ENCODE measurements around the gene ZNF653.

ZNF653 gene

GRCh38 chr19:11505504-11506100 is at the start of gene ZNF653:
Gene ZNF653 (minus strand): TSS chr19:11505839. CDS start chr19:11505786, 53 bp downstream.
- DNase-seq (ENCODE audit: low spot score), result peak; percentile 94

DNA sequence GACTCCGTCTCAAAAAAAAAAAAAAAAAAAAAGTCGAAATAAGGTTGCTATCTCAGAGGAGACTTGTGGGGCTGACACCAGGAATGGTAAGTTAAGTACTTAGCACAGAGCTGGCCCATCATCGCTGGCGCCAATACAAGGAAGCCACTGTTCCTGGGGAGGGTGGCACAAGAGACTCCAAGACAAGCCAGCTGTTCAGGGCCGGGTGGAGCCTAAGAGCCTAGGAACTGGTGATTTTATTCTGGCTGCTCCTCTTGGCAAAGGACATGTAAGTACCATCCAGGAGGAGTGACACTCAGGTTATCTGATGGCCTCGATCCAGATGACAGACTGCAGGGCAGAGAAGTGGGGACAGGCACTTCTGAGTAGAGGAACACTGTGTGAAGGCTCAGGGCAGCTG is 49.6 kb upstream of the ZNF653 start:
- DNase-seq (ENCODE audit: low spot score), result no peak

- no peak for DNase-seq (ENCODE audit: low spot score)
These were observed 48.5 kb upstream of the ZNF653 start for GRCh38 chr19:11554160-11554559.

DNA sequence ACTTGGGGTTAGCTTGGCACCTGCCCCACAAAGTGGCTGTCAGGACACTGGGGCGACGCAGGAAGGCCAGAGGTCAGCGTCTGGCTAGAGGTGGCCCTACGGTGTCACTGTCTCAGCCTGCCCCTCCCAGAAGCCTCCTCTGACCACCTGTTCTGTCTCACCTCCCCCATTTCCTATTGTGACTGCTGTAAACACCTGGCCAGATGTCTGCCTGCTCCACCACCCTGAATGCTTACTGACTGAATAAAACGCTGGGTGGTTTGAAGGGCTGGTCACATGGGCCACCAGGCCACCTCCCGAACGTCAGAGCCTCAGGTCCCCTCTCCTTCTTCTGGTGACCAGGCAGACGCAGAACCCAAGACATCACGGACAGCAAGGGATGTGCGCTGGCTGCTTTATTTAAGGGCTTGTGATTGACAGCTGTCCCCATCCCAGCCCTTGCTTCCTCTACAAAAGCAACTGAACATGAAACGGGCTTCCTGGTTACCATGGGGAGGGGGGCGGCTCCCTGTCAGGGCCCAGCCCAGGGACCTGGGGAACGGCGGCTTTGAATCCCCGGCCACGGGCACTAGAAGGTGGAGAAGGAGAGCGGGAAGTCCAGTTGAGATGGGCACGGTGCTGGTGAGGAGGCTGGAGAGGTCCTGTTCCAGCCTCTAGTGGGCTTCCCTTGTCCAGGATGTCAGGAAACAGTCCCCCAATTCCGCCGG is 47.2 kb upstream of the ZNF653 start:
- DNase-seq (ENCODE audit: low spot score), result no peak

GRCh38 chr19:11551603-11552235 is 46.1 kb upstream of the ZNF653 start:
- DNase-seq (ENCODE audit: low spot score), result no peak

DNA sequence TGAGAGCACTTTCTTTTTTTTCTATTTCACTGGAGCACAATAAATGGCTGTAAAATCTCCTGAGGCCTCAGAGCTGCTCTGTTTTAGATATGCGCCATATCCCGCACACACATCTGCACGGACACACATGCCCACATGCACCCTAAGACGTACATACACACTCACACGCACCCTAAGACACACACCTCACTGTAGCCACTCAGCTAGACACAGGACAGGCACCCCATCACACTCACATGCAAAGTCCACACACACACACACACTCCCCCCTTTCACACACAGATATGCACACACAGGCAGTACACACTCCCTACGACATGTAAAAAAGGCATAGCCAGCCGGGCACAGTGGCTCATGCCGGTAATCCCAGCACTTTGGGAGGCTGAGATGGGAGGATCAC is 44.6 kb upstream of the ZNF653 start:
- no peak for DNase-seq (ENCODE audit: low spot score)

DNA sequence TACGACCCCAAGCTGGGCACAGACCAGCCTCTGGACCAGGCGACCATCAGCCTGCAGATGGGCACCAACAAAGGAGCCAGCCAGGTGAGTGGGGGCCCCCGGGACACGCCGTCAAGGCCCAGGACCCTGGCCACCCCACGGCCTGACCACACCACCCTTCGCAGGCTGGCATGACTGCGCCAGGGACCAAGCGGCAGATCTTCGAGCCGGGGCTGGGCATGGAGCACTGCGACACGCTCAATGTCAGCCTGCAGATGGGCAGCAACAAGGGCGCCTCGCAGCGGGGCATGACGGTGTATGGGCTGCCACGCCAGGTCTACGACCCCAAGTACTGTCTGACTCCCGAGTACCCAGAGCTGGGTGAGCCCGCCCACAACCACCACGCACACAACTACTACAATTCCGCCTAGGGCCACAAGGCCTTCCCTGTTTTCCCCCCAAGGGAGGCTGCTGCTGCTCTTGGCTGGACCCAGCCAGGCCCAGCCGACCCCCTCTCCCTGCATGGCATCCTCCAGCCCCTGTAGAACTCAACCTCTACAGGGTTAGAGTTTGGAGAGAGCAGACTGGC is 43.8 kb upstream of the ZNF653 start:
- no peak for DNase-seq (ENCODE audit: low spot score)

DNA sequence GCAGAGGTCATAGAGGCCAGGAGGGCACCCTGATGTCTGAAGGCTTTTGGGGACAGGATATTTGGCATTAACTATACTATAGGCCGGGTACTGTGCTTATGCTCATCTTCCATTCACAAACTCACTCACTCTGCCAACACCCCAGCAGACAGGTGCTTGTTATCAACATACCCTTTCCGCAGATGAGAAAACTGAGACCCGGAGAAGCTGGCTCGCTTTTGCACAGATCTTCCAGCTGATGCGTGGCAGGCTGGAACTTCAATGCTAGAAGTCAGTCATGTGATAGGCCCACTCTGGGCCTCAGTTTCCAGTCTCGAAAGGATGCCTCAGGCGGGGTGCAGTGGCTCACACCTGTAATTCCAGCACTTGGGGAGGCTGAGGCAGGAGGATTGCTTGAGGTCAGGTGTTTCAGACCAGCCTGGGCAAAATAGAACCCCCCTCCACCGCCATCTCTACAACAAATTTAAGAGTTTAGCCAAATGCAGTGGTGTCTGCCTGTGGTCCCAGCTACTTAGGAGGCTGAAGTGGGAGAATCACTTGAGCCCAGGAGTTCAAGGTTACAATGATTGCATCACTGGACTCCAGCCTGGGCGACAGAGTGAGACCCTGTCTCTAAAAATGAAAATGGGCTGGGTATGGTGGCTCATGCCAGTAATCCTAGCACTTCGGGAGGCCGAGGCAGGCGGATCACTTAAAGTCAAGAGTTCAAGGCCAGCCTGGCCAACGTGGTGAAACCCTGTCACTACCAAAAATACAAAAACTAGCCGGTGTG is 42.5 kb upstream of the ZNF653 start:
- no peak for DNase-seq (ENCODE audit: low spot score)

DNA sequence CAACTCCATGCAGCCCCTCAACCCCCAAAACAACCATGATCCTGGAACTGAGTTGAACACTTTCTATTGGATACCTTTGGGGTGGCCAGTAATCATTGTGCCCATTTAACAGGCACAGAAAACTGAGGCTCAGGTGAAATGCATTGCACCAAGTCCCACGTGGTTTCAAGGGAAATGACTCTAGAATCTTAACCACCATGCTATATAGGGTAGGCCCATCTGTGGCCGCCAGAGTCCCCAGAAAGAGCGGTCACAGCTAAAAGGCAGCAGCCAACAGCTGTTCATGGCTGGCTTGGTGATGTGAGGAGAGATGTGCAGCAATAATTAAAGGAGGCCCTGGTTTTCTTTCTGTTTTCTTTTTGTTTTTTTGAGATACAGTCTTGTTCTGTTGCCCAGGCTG is 35.6 kb upstream of the ZNF653 start:
- DNase-seq (ENCODE audit: low spot score), result no peak

GRCh38 chr19:11540645-11541044 is 35.0 kb upstream of the ZNF653 start:
- DNase-seq (ENCODE audit: low spot score), result no peak

GRCh38 chr19:11539495-11540365 is 34.1 kb upstream of the ZNF653 start:
- DNase-seq (ENCODE audit: low spot score), result no peak

- DNase-seq (ENCODE audit: low spot score), result no peak
These were observed 32.8 kb upstream of the ZNF653 start, which contains the start of gene CNN1 for GRCh38 chr19:11538232-11539036. Gene CNN1 (plus strand): TSS chr19:11538851. CDS start chr19:11538928, 77 bp downstream.

GRCh38 chr19:11535792-11536595 is 30.4 kb upstream of the ZNF653 start:
- DNase-seq (ENCODE audit: low spot score), result peak; percentile 72

GRCh38 chr19:11534948-11535347 is 29.3 kb upstream of the ZNF653 start:
- DNase-seq (ENCODE audit: low spot score), result no peak

DNA sequence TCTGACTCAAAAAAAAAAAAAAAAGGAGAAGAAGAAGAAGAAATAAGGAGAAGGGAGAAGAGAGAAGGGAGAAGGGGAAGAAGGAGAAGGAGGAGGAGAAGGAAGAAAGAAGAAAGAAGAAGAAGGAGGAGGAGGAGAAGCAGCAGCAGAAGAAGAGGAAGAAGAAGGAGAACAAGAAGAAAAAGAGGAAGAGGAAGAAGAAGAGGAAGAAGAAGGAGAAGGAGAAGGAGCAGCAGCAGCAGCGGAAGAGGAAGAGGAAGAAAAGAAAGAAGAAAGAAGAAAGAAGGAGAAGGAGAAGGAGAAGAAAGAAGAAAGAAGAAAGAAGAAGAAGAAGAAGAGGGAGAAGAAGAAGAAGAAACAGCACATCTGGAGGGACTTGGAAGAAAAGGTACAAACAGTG is 28.9 kb upstream of the ZNF653 start:
- DNase-seq (ENCODE audit: low spot score), result no peak

DNA sequence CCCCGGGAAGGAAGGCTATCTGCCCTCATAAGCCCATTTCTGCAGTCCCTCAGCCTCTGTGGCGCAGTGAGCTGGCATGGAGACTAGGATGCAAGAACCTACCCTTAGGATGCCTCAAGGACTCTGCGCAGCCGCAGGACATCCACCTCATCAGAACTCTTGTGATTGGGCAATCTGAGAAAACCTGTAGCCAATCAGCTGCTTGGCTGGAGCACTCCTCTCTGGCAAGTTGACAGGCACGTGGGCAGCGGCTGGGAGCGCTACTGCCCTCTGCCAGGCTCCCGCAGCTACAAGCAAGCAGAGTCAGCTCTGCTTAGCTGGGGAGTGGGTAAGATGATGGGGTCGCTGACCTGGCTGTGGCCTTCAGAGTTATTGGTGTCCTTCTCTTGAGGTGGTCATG is 24.8 kb upstream of the ZNF653 start:
- DNase-seq (ENCODE audit: low spot score), result no peak

- DNase-seq (ENCODE audit: low spot score), result peak; percentile 93
These were observed 23.1 kb upstream of the ZNF653 start, which contains the start of gene ECSIT for GRCh38 chr19:11528551-11529341. Gene ECSIT (minus strand): TSS chr19:11529134. CDS start chr19:11519170, 9,964 bp downstream.

DNA sequence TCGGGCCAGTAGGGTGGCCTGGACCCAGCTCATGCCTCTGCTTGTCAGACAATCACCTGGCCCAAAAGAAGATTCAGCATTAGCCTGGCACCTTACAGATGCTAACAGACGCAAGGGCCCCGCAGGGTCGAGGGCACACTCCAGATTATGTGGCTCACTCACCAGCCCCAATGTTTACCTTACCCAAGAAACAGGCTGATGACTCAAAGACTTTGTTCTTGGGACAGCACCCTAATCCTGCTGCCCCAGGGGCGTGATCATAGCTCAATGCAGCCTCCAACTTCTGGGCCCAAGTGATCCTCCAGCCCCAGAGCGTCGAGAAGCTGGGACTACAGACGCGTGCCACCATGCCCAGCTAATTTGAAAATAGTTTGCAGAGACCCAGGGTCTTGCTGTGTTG is 13.5 kb upstream of the ZNF653 start:
- DNase-seq (ENCODE audit: low spot score), result no peak

GRCh38 chr19:11513946-11514345 is 8.3 kb upstream of the ZNF653 start:
- DNase-seq (ENCODE audit: low spot score), result no peak

Data from CD4-positive, alpha-beta T cell treated with Interleukin-6 at 100 ng/mL for 8 hours (primary cell).